ENCODE results near the gene PXMP4.
"Not testable (repeated sequence)": the region's sequence is repeated elsewhere in the genome, so short reads cannot be mapped to it uniquely, and the experiment has no call there.

The PXMP4 gene, protein sequence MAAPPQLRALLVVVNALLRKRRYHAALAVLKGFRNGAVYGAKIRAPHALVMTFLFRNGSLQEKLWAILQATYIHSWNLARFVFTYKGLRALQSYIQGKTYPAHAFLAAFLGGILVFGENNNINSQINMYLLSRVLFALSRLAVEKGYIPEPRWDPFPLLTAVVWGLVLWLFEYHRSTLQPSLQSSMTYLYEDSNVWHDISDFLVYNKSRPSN
- total RNA-seq = 0.59 to 12.3 (median 8.8) reads per million in 17 experiments

DNA sequence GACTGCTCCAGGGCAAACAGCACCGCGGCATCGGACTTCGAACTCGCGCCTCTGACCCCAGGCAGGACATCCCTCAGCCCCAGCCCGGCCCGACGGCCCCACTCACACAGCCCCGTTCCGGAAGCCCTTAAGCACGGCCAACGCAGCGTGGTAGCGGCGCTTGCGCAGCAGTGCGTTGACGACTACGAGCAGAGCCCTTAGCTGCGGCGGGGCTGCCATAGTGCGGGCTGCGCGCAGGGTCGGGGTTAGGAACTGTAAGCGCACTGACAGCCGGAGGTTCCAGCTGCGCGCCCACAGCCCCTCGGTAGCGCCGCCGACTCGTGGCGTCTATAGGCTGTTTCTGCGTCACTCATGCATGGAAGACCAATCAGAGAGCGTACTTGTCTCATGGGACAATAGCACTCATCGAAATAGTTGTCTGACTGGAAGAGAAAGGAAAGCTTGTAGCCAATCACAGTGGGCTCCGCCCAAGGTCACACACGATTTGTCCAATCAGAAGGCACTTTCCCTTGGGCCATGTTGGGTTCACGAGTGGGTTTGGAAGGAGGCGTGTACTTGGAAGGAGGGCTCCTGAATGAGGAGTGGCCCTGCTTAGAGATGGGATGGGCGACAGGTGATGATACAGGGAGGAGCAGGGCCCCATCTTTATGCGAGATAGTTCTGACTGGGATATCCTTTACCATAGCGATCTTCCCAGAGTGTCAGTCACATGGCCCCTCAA, at the start of gene PXMP4:
Gene PXMP4, minus strand, starts transcription at position 322 of the 721 bp plus-strand sequence. Its CDS starts 103 bp downstream, at position 219.
- DNase-seq = peak; percentile 93 to 98 (median 96)

DNA sequence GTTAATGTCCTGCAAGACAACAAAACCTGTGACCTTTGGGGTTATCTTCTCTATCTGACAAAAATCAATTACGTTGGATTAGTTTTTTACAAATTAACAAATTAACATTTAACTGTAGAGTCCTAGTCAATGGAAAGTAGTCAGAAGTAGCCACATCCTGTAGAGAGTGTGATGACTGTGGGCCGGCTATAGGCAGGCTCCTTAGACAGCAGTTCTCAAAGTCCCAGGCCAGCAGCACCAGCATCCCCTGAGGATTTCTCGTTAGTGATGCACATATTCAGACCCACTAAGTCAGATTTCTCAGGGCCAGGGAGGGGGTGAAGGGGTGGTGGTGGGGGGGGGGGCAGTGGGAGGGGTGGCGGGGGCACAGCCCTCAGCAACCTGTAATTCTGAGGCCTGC, 48.9 kb upstream of the PXMP4 start:
- no peak for DNase-seq

DNA sequence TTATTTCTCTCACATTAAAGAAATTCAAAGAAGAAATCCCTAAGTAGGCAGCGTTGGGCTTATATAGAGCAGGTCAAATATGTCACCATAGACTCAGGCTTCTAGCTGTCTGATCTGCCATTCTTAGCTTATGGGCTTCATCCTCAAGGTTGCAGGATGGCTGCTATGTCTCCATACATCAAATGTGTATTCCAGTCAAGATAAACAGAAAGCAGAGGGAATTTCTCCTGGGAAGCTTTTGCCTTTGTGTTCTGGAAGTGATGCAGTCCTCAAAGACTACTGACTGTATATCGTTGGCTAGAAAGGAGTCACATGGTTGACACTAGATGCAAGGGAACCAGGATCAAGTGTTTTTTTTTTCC, 47.6 kb upstream of the PXMP4 start:
- no peak for DNase-seq

DNA sequence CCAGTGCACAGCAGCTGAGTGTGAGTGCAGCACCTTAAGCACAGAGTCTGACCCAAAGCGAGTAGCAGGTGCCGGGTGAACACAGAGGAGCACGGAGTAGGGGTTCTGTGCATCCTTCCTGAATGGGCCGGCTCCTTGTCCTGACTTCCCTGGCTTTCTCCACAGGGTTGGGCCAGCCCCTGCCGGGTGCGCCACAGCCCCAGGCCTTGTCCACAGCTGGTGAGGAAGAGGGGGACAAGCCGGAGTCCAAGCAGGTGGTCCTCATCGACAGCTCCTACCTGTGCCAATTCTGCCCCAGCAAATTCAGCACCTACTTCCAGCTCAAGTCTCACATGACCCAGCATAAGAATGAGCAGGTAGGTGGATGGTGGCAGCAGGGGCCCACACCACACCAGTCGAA, 46.6 kb upstream of the PXMP4 start:
- DNase-seq = no peak

DNA sequence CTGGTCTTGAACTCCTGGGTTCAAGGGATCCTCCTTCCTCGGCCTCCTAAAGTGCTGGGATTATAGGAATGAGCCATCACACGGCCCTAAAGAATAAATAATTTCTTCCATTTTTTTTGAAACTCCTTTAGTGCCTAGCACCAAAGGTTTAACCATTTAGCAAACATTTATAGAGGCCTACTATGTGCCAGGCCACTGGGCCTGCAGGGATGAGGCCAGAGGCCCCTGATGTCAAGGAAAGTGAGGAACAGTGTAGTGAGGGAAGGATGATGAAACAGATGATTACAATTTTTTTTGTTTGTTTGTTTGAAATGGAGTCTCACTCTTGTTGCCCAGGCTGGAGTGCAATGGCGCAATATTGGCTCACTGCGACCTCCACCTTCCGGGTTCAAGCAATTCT, 45.5 kb upstream of the PXMP4 start:
- DNase-seq = no peak

DNA sequence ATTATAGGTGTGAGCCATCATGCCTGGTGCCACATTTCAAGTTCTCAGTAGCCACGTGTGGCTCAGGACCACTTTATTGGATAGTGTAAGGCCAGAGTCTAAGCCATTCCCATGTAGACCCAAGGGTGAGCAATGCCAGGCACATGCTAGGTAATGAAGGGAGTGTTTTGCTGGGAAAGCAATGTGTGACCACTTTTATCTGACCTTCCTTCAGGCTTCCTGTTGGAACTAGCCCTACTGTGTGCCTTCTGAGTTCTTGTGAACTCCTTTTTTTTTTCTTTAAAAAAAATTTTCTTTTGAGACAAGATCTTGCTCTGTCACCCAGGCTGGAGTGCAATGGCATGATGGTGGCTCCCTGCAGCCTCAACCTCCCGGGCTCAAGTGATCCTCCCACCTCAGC, 45.0 kb upstream of the PXMP4 start:
- DNase-seq = no peak

DNA sequence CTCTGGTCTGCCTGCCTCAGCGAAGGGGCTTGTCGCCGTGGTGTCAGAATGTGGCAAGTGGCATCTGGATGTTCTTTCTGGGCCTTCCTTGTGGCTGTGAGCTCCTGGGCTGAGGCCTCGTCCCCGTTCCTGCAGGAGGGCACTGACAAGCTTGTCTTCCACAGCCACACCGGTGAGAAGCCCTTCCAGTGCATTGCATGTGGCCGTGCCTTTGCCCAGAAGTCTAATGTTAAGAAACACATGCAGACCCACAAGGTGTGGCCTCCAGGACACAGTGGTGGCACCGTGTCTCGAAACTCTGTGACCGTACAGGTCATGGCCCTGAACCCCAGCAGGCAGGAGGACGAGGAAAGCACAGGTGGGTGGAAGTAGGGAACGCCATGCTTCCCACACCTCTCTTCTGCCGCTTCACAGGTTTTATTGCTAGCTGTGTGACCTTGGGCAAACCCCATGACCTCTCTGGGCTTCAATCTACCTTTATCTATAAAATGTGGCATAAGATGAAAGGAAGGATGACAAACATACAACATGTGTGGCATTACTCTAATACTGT, 41.7 kb upstream of the PXMP4 start:
- DNase-seq = no peak

DNA sequence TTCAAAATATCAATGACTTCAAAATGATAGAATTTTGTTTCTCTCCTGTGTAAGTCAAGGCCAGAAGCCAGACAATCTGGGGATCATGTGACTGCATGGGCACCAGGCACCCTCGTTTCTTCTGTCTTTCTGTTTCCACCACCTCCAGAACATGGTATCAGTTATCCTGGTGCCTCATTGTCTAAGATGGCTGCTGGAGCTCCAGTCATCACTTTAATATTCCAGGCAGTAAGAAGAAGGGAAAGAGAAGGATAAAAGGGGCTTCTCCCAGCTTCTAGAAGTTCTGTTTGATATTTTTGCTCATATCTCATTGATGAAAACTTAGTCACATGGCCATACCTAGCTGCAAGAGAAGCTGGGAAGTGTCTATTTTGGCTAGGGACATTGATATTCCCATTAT, 37.3 kb upstream of the PXMP4 start:
- DNase-seq = no peak

DNA sequence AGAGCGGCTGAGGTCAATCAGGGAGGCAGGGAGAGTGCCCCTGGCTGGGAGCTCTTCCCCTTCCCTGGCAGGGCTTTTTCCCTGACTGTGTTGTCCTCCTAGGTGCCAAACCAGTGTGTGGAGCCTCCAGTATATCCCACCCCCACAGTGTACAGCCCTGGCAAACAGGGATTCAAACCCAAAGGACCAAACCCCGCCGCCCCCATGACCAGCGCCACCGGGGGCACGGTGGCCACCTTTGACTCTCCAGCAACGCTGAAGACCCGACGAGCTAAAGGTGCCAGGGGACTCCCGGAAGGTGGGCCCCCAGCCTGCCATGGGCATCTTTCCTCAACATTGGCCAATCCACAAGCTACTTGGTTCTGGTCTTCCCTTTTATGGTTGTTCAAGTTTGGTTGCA, 36.9 kb upstream of the PXMP4 start:
- DNase-seq = no peak

DNA sequence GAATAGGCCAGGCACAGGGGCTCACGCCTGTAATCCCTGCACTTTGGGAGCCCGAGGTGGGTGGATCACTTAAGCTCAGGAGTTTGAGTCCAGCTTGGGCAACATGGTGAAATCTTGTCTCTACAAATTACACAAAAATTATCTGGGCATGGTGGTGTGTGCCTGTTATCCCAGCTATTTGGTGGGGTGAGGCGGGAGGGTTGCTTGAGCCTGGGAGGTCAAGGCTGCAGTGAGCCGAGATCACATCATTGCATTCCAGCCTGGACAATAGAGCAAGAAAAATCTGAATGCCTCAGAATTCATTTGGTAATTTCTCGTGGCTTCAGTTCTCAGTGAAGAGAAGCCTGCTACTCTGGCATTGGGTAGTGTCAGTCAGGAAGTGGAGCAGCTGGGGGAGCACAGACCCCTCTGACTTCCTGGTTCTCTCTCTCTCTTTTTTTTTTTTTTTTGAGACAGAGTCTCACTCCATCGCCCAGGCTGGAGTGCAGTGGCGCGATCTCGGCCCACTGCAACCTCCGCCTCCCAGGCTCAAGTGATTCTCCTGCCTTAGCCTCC, 35.9 kb upstream of the PXMP4 start:
- not testable (repeated sequence) for DNase-seq

DNA sequence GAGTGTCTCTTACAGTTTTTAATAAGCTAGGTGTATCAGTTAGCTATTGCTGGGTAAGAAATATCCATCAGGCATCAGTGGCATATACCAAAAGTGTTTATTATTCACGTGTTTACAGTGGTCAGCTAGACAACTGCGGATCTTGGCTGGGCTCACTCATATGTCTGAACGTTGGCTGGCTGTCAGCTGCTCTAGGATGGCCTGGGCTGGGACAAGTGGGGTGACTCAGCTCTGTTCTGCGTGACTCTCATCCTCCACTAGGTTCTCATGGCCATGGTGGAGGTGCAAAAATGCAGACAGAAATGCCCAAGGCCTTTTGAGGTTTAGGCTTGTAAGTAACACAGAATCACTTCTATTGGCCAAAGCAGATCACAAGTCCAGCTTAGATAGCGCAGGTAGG, 33.7 kb upstream of the PXMP4 start:
- no peak for DNase-seq

DNA sequence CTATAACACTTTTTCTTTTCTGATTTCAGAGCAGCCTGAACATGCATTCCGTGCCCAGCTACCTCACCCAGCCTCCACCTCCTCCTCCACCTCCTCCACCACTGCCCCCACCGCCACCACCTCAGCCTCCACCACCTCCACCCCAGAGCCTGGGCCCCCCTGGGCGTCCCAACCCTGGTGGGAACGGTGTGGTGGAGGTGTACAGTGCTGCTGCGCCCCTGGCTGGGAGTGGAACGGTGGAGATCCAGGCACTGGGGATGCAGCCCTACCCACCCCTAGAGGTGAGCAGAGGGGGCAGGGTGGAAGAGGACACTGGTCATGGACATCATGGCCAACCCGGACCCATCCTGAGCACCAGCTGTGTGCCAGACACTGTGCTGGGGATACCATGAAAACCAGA, 33.0 kb upstream of the PXMP4 start:
- no peak for DNase-seq

DNA sequence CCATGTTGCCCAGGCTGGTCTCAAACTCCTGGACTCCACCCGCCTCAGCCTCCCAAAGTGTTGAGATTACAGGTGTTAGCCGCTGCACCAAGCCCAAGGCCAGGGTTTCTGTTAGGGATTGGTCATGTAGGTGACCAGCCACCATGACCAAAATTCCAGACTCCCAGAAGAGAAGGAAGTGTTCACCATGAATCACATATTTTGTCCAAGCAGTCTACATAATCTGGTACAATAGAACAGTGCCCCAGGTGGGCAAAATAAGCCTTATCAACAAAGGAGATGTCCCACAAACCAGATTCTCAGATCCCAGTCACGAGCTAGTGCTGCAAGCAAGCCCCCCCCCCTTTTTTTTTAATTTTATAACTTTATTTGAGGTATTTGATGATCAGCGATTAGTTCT, 31.7 kb upstream of the PXMP4 start:
- no peak for DNase-seq

DNA sequence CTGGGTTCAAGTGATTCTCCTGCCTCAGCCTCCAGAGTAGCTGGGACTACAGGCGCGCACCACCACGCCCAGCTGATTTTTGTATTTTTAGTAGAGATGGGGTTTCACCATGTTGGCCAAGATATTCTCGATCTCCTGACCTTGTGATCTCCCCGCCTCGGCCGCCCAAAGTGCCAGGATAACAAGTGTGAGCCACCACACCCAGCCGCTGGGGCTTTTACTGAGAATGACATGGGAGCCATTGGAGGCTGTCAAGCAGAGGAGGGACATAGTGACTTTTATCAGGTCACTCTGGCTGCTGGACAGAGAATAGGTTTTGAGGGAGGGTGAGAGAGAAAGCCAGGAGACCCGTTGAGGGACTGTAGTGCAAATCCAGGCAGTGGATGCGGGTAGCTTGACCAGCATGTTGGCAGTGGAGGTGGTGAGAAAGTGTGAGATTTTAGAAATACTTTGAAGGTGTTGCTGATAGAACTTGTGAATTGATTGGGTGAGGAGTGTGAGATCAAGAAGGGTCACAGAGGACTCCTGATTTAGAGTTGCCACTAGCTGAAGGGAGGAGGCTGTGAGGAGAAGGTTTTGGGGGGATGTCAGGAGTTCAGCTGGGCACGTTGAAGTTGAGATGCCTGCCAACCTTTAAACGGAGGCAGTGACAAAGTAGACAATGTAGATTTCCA, 26.4 kb upstream of the PXMP4 start:
- no peak for DNase-seq

DNA sequence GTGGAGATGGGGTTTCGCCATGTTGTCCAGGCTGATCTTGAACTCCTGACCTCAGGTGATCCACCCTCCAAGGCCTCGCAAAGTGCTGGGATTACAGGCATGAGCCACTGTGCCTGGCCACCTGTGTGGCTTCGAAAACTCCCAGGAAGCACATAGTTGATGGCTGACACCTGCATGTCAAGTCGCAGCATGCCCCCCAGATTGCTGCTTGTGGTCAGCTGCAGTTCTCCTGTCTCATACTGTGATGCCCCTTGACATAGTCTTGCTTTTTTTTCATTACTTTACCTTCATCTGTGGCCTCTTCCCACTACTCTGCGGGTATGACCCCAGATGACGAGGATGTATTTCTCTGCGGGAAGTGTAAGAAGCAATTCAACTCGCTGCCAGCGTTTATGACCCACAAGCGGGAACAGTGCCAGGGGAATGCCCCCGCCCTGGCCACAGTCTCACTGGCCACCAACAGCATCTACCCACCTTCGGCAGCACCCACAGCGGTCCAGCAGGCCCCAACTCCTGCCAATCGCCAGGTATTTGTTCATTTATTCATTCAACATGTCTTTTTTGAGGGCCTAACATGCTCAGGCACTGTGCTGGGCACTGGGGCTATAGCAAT, 24.8 kb upstream of the PXMP4 start:
- DNase-seq = no peak

DNA sequence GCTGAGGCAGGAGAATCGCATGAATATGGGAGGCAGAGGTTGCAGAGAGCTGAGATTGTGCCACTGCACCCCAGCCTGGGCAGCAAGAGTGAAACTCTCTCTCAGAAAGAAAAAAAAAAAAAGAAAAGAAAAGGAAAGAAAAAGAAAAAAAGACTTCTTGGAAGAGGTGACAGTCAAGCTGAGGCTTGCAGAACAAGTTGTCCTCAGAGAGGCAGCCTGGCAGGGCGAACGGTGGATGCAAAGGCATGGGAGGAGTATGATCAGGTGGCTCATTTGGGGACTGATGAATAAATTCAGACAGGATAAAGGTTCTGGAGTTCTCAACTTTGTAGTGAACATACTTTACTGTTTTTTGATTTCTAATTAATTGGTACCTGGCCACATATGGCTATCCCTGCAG, 24.1 kb upstream of the PXMP4 start:
- no peak for DNase-seq

DNA sequence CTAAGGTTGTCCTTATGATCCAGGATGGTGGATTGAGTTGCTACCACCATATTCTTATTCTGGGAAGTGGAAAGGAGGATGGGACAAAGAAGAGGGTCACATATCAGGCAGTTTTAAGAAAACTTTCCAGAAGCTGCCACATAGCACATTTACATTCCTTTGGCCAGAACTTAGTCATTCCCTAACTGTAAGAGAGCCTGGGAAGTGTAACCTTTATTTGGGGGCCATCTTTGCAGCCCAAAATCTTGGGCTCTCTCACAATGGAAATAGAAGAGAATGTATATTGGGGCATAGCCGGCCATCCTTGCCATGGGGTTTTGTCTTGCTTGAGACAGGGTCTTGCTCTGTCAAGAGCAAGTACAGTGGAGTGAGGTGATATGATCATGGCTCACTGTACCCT, 20.1 kb upstream of the PXMP4 start:
- no peak for DNase-seq

DNA sequence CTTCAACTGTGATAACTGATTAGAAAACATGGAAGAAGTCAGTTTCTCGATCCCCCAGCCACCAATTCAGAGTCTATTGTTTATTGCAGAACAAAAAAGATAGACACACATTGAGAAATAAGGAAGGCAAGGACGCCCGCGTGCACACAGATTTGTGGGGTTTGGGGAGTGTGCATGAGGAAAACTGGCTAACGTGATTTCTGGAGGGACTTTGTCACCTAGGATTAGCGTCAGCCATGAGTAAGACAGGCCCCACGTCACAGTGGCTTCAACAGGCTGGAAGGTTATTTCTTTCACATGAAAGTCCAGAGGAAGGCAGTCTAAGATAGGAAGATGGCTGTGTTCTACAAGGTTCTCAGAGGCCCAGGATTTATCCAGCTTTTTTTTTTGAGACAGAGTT, 19.4 kb upstream of the PXMP4 start:
- no peak for DNase-seq

DNA sequence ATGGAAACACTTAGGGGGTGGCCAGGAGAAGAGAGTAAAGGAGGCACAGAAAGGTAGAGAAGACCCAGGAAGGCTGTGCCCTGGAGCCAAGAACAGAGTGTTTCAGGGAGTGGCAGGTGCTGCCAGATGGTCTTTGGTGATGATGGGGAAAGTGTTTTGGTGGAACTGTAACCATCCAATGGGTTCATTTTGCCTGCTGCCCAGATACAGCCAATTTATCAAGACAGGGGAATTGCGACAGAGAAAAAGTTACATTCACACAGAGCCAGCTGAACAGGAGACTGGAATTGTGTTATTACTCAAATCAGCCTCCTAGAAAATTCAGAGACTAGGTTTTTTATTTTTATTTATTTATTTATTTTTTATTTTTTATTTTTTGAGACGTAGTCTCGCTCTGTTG, 16.9 kb upstream of the PXMP4 start:
- DNase-seq = no peak

DNA sequence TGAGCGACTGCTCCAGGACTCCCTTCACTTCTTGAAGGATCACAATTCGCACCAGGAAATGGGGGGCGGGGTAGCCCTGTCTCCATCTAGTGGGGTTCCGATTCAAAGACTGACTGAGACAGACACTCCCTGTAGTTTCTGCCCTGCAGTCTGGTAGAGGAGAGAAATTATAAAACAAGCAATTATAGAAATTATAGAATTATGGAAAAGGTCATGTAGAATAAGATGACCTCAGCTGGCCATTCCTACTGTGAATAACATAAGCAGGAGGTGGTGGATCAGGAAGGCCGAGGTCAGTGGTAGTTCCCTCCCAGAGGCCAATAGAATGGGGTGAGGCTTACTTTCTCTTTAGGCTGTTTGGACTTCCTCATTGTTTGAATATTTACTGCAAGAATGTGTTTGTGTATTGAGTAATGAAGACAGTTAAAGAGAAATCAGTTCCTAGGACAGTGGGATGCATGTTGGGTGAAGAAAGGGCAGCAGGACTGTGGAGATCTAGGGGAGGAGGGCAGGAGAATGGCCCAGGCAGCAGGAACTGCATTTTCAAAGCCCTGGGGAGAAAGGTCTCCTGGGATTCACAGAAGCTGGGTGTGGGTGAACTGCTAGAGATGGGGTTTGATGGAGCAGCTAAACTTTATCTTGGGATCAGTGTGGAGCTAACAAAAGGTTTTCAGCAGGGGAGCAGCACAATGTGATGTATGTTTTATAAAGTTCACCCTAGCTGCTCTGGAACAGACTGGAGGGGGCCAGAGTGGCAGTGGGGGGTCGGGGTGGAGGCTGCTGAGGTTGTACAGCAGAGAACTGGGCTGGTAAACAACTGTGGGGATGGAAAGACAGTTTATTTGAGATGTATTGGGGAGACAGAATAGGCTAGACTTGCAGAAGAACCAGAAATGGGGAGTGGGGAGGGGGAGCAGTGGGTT, 13.8 kb upstream of the PXMP4 start:
- peak; percentile 72 to 90 (median 86) for DNase-seq

DNA sequence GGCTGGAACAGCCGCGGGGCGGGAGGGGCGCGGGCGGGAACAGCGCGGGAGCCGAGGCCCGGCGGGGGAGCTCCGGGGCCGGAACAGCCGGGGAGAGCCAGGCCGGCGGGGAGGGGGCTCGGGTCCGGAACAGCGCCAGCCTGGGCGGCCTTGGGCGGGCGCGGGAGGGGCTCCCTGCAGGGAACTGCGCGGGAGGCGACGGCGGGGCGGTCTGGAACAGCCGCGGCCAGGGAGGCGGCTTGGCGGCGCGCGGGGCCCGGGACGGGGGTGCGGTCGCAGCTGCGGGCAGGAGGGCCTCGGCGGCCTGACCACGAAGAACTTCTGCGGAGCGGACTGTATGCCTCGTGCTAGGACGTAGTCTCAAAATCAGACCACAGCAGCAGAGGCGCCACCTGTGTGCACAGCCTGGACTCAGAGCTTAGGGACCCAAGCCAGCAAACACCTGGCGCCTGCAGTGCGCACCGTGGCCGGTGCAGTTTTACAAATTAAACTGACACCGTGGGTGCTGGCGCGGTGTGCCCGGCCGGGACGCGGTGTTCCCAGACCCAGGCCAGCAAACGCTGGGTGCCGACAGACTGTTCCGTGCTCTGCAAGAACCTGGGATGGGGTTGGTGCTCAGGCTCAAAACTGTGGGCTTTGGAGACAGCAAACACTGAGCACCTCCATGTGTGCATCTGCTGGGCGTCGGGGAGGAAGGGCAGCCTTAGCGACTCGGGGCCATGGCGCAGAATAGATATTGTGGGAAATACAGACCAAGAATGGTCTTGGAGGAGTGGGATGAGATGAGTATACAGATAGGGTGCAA, 12.3 kb upstream of the PXMP4 start:
- DNase-seq = peak in 1 of 4 experiments; percentile 92
